Epithelial cell of esophagus (primary cell): ENCODE data around the gene MAB21L4.

Experiments used
- DNase-seq: peaks from one replicate; pipeline ENCODE4 v3.0.0; 2010; ENCODE audit warnings: low read depth
- H3K4me3 ChIP-seq: 2 replicates; pipeline ENCODE4 v1.5.1; 2011; ENCODE audit warnings: mild to moderate bottlenecking, low read length, control low read depth
- CTCF ChIP-seq: IDR thresholded peaks from 2 replicates; pipeline ENCODE4 v1.5.1; 2011; ENCODE audit warnings: low read depth, mild to moderate bottlenecking, low read length, control low read depth, inconsistent platforms; ENCODE audit not compliant: insufficient read depth; ENCODE audit errors: missing control alignments

The MAB21L4 gene

GRCh38 chr2:240879105-240879504 is 16.9 kb downstream of the MAB21L4 start:
- no peak overlapping the region for H3K4me3 ChIP-seq
- no peak for TF ChIP-seq CTCF
- no peak for DNase-seq

- no peak for TF ChIP-seq CTCF
- DNase-seq, result no peak
- no peak overlapping the region for H3K4me3 ChIP-seq
Measured at GRCh38 chr2:240878341-240878936, 17.5 kb downstream of the MAB21L4 start.

GRCh38 chr2:240877460-240878340 is 18.3 kb downstream of the MAB21L4 start:
- TF ChIP-seq CTCF, result no peak
- H3K4me3 ChIP-seq, result no peak overlapping the region
- DNase-seq, result no peak

GRCh38 chr2:240876475-240877251 is 19.3 kb downstream of the MAB21L4 start:
- no peak overlapping the region for H3K4me3 ChIP-seq
- no peak for DNase-seq
- TF ChIP-seq CTCF, result no peak

GRCh38 chr2:240876035-240876474 is 19.9 kb downstream of the MAB21L4 start:
- H3K4me3 ChIP-seq, result no peak overlapping the region
- TF ChIP-seq CTCF, result no peak
- DNase-seq, result no peak

- no peak for DNase-seq
- no peak overlapping the region for H3K4me3 ChIP-seq
- no peak for TF ChIP-seq CTCF
Measured at GRCh38 chr2:240875228-240876034, 20.5 kb downstream of the MAB21L4 start.
